Ishikawa (cell line): ENCODE results near the gene RBSN.

Source experiments
- CEBPB ChIP-seq: IDR thresholded peaks from 2 replicates; pipeline ENCODE4 v1.6.1; 2012
- CREB1 ChIP-seq: IDR thresholded peaks from 2 replicates; pipeline ENCODE4 v1.6.1; 2012; ENCODE audit warnings: low read depth
- EGR1 ChIP-seq: IDR thresholded peaks from 2 replicates; pipeline ENCODE4 v1.6.1; 2012
- EP300 ChIP-seq: IDR thresholded peaks from 2 replicates; pipeline ENCODE4 v1.6.1; 2012; ENCODE audit warnings: borderline replicate concordance
- FOXM1 ChIP-seq: IDR thresholded peaks from 2 replicates; pipeline ENCODE4 v1.6.1; 2012; ENCODE audit warnings: low read depth, borderline replicate concordance
- NFIC ChIP-seq: IDR thresholded peaks from 2 replicates; pipeline ENCODE4 v1.6.1; 2012
- RAD21 ChIP-seq: IDR thresholded peaks from 2 replicates; pipeline ENCODE4 v1.6.1; 2012; ENCODE audit warnings: low read depth
- TAF1 ChIP-seq: IDR thresholded peaks from 2 replicates; pipeline ENCODE4 v1.6.1; 2012; ENCODE audit warnings: low read depth, mild to moderate bottlenecking
- TCF12 ChIP-seq: IDR thresholded peaks from 2 replicates; pipeline ENCODE4 v1.6.1; 2012; ENCODE audit warnings: low read depth
- TEAD4 ChIP-seq: IDR thresholded peaks from 2 replicates; pipeline ENCODE4 v1.6.1; 2012
- YY1 ChIP-seq: IDR thresholded peaks from 2 replicates; pipeline ENCODE4 v1.6.1; 2012; ENCODE audit warnings: low read depth
- ZBTB7A ChIP-seq: IDR thresholded peaks from 2 replicates; pipeline ENCODE4 v1.6.1; 2012; ENCODE audit warnings: low read depth
- TF ChIP-seq, protein P1 (sequence below): IDR thresholded peaks from 2 replicates; pipeline ENCODE4 v1.6.1; 2012
- TF ChIP-seq, protein P2 (sequence below): IDR thresholded peaks from 2 replicates; pipeline ENCODE4 v1.6.1; 2012; ENCODE audit warnings: low read depth, mild to moderate bottlenecking
- TF ChIP-seq, protein P3 (sequence below): IDR thresholded peaks from 2 replicates; pipeline ENCODE4 v1.6.1; 2012

Gene RBSN

DNA sequence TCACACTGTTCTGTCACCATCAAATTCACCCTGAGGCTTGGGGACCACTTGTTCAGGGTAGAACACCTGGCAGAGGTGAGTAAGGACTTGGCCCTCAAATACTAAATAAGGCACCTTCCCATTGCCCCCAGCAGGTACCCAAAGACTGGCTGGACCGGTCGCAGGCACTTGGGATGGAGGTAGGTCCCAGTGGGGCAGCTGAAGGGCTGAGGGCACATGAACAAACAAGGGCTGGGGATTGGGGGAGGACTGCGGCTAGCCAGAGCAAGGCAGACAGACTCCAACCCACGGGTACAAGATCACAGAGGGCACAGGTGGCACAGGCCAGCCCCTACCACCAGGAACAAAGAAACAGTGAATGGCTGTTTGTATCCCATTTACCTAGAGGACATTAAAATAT is 35.7 kb downstream of the RBSN start:
- TF ChIP-seq CREB1 (no peak), TCF12 (no peak), TEAD4 (no peak), NFIC (no peak), YY1 (no peak), RAD21 (no peak), ZBTB7A (no peak), EP300 (no peak), CEBPB (no peak), FOXM1 (no peak), TAF1 (no peak)
- TF ChIP-seq, protein P1, sequence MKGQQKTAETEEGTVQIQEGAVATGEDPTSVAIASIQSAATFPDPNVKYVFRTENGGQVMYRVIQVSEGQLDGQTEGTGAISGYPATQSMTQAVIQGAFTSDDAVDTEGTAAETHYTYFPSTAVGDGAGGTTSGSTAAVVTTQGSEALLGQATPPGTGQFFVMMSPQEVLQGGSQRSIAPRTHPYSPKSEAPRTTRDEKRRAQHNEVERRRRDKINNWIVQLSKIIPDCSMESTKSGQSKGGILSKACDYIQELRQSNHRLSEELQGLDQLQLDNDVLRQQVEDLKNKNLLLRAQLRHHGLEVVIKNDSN: no peak
- TF ChIP-seq, protein P2, sequence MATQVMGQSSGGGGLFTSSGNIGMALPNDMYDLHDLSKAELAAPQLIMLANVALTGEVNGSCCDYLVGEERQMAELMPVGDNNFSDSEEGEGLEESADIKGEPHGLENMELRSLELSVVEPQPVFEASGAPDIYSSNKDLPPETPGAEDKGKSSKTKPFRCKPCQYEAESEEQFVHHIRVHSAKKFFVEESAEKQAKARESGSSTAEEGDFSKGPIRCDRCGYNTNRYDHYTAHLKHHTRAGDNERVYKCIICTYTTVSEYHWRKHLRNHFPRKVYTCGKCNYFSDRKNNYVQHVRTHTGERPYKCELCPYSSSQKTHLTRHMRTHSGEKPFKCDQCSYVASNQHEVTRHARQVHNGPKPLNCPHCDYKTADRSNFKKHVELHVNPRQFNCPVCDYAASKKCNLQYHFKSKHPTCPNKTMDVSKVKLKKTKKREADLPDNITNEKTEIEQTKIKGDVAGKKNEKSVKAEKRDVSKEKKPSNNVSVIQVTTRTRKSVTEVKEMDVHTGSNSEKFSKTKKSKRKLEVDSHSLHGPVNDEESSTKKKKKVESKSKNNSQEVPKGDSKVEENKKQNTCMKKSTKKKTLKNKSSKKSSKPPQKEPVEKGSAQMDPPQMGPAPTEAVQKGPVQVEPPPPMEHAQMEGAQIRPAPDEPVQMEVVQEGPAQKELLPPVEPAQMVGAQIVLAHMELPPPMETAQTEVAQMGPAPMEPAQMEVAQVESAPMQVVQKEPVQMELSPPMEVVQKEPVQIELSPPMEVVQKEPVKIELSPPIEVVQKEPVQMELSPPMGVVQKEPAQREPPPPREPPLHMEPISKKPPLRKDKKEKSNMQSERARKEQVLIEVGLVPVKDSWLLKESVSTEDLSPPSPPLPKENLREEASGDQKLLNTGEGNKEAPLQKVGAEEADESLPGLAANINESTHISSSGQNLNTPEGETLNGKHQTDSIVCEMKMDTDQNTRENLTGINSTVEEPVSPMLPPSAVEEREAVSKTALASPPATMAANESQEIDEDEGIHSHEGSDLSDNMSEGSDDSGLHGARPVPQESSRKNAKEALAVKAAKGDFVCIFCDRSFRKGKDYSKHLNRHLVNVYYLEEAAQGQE: no peak
- TF ChIP-seq, protein P3, sequence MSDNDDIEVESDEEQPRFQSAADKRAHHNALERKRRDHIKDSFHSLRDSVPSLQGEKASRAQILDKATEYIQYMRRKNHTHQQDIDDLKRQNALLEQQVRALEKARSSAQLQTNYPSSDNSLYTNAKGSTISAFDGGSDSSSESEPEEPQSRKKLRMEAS: no peak

DNA sequence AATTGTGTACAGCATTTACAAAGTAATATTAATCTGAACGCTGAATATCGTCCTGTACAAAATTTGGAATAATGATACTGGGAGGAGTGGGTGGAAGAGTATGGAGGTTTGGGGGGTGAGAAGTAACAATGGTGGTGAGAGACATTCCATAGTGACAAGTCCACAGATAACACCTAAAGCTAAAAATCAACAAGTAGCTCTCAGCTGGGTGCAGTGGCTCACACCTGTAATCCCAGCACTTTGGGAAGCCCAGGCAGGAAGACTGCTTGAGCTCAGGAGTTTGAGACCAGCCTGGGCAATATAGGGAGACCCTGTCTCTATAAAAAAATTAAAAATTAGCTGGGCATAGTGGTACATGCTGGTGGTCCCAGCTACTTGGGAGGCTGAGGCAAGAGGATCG is 38.9 kb downstream of the RBSN start:
- TF ChIP-seq, protein P1: no peak
- TF ChIP-seq CREB1: no peak
- TF ChIP-seq EGR1: no peak
- TF ChIP-seq YY1: no peak
- TF ChIP-seq ZBTB7A: no peak
- no peak for TF ChIP-seq CEBPB
- TF ChIP-seq TAF1: no peak
- no peak for TF ChIP-seq TEAD4
- TF ChIP-seq, protein P3: no peak
- no peak for TF ChIP-seq FOXM1
- TF ChIP-seq RAD21: no peak
- TF ChIP-seq, protein P2: no peak
- TF ChIP-seq EP300: no peak
- TF ChIP-seq TCF12: no peak
- TF ChIP-seq NFIC: no peak

DNA sequence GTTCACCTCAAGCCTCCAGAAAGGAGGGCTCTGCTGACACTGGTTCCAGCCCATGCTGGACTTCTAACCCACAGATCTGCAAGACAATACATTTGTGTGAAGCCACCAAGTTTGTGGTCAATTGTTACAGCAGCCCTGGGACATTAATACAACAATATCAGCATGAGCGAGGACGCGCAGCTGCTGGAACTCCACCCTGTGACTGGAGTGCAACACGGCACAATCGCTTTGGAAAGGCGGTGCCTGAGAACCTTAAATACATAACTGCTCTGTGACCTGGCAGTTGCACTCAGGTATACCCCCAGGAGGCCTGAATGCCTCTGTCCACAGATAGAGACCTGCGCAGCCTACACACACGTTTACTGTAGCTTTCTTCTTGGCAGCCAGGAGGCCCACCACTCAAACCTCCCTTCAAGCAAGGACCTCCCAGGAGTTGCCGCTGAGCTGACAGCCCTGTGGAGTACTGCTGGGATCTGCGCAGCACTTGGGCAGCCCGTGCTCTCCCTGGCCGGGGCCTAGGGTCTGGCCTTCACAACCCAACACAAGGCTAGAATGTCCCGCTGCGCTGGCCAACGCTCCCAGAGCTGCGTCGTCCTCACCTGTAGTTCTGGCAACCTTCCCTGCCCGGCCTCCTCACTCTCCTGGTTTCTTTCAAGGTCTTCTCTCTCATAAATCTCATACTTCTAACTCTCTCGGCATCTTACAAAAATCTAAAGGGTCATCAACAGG is 42.1 kb downstream of the RBSN start:
- TF ChIP-seq, protein P2: no peak
- TF ChIP-seq, protein P1: no peak
- TF ChIP-seq YY1: no peak

DNA sequence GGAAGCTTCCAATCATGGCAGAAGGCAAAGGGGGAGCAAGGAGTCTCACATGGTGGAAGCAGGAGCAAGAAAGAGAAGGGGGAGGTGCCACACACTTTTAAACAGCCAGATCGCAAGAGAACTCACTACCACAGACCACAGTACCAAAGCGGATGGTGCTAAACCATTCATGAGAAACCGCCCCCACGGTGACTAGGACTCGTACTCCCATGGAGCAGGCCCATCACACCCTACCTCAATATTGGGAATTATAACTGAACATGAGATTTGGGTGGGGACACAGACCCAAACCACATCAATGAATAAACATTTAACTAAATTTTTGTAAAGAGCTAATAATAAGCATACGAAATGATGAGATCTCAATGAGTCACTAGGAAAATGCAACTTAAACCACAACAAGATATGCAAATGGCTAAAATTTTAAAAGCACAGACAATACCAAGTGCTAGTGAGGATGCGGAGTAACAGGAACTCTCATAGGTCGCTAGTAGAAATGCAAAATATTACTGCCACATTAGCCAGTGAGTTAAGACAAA is 43.9 kb downstream of the RBSN start:
- TF ChIP-seq EP300 (no peak), FOXM1 (no peak), TAF1 (no peak), ZBTB7A (no peak), CEBPB (no peak)
- TF ChIP-seq, protein P2: no peak
